Tongue (tissue), 2 donors: ENCODE data around the gene RNASE12. TPM values are rescaled to one million over a fixed set of nuclear protein-coding genes. Genes with fewer than 3 reads are reported as not detected.
"Not testable (repeated sequence)": the region's sequence is repeated elsewhere in the genome, so short reads cannot be mapped to it uniquely, and the experiment has no call there.

Experiments used
- DNase-seq: peaks from one replicate; pipeline ENCODE4 v3.0.0-alpha.2; 2015
- total RNA-seq: library from RNA; depleted of rRNA; stranded (reverse); fragments of >200 nt; gene quantifications from one replicate; pipeline ENCODE4 v1.2.3, GENCODE V29; 2014

RNASE12 gene
- total RNA-seq, 1 donor from 2014 or later = not detected

GRCh38 chr14:20580242-20580641, 10.9 kb downstream of the RNASE12 start:
- no peak for DNase-seq

DNA sequence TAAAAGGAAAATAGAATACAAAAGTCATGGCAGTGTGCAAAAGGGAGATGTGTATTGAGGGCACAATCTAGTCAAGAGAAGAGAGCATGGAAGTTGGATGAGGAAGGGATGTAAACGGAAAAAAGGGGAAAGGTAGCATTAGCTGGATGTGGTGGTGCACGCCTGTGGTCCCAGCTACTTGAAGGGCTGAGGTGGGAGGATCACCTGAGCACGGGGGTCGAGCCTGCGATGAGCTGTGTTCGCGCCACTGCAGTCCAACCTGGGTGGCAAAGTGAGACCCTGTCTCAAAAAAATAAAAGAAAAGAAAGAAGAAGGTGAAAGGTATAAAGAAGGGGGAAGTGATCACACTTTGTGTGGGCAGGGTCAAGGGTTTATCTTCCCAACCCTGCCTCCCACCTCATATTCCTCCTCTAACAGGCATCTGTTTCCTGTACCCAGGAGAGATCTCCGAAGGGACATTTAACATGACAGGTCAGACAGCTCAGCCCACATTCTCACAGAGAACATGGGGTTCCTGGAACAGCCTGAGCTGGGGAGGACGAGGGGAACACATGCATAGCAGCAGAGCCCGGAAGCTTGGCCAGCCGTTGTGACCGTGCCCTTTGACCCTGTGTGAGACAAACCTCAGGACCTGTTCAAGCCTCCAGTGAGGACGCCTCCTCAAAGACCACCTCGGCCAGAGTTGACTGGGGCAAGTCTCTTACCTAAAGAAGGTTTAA, 12.2 kb downstream of the RNASE12 start:
- no peak for DNase-seq

GRCh38 chr14:20578325-20578724, 12.9 kb downstream of the RNASE12 start:
- DNase-seq = no peak

GRCh38 chr14:20572382-20572990, 18.7 kb downstream of the RNASE12 start:
- not testable (repeated sequence) for DNase-seq

DNA sequence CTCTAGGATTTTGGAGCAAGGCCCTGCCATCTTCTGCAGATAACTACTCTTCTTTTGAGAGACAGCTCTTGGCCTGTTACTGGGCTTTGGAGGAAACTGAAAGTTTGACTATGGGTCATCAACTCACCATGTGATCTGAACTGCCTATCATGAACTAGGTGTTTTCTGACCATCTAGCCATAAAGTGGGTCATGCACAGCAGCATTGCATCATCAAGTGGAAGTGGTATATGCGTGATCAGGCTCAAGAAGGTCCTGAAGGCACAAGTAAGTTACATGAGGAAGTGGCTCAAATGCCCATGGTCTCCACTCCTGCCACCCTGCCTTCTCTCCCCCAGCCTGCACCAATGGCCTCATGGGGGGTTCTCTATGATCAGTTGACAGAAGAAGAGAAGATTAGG, 20.5 kb downstream of the RNASE12 start:
- DNase-seq = not testable (repeated sequence)

DNA sequence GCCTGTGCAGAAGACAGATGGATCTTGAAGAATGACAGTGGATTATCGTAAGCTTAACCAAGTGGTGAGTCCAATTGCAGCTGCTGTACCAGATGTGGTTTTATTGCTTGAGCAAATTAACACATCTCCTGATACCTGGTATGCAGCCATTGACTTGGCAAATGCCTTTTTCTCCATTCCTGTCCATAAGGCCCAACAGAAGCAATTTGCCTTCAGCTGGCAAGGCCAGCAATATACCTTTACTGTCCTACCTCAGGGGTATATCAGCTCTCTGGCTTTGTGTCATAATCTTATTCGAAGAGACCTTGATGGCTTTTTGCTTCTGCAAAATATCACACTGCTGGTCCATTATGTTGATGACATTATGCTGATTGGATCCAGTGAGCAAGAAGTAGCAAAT, 21.3 kb downstream of the RNASE12 start:
- DNase-seq = not testable (repeated sequence)

GRCh38 chr14:20569066-20569465, 22.1 kb downstream of the RNASE12 start:
- no peak for DNase-seq

DNA sequence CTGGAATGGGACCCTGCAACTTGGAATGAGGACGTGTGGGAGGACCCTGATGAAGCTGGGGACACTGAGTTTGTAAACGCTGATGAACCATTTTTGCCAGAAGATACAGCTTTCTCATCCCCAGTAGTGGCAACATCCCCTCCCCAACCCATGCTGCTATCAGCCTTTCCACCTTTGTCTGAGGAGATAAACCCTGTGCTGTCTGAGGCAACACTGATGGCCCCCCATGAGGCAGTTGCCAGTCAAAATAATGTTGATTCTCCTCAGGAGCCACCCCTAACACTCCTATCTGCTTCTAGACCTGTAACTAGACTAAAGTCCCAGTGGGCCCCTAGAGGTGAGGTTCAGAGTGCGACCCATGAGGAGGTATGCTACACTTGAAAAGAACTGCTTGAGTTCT, 22.8 kb downstream of the RNASE12 start:
- DNase-seq = no peak

- DNase-seq = not testable (repeated sequence)
Measured at GRCh38 chr14:20567199-20567598, 24.0 kb downstream of the RNASE12 start.

DNA sequence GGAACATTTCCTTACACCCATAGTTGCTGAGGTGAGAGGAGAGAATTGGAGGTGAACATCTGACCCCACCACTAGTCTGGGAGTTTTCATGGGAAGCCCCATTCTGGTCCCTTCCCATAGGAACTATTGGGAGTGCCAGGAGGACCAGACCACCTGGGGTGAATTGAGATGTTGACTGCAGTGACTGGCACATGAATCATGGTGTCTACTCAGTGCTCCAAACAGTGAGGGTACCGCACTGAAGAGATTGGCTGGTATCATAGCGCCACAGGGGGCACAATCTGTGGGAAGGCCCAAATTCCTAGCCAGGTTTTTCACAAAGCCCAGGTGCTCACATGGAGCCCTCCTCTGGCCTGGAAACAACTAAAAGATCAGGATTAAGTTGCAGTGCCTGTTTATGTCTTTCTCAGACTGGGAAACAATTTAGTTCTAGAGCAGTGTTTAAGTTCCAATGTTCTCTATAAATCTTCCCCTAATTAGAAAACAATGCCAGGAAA, 26.6 kb downstream of the RNASE12 start:
- no peak for DNase-seq

DNA sequence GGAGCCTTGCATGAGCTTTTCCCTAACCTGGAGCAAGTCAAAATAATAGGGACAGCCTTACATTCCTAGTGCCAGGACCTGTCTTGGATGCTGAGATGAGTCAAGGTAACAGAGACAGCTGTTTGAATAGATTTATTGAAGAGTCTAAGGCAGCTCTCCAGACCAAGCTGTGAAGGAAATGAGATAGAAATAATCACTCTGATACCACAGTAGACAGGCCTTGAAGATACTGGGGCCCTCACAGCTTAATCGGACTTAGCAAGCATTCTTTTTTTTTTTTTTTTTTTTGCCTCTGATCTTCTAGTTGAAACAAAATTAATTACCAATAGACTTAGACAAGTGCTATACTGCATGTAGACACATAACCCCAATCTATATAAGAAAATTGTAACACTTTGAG, 27.2 kb downstream of the RNASE12 start:
- DNase-seq = no peak

DNA sequence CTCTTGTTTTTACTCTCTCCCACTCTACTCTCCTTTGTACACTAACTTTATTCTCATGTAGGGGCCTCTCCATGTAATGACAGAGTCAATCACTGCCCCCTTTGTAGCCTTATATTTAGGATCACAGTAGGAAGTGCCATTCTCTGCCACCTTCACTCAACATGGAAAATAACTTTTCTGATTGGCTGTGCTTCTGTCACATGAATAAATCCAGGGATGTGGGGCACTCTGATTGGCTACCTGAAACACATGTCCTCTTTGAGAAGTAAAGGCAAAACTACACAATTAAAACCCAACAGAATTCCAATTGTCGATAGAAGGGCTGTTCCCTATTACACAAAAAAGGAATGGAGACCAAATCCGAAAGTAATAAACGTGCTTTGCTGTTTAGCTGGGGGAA, 30.2 kb downstream of the RNASE12 start, which contains the start of gene RNASE9:
Gene RNASE9 (minus strand): TSS at position 87 of the 400 bp plus-strand sequence.
- no peak for DNase-seq

GRCh38 chr14:20559461-20559904, 31.7 kb downstream of the RNASE12 start:
- DNase-seq = no peak

- no peak for DNase-seq
Measured at GRCh38 chr14:20557212-20557542, 34.0 kb downstream of the RNASE12 start.

- DNase-seq = no peak
Measured at GRCh38 chr14:20556500-20557211, 34.5 kb downstream of the RNASE12 start.

GRCh38 chr14:20555845-20556244, 35.3 kb downstream of the RNASE12 start:
- no peak for DNase-seq

GRCh38 chr14:20553024-20553423, 38.2 kb downstream of the RNASE12 start:
- DNase-seq = no peak

DNA sequence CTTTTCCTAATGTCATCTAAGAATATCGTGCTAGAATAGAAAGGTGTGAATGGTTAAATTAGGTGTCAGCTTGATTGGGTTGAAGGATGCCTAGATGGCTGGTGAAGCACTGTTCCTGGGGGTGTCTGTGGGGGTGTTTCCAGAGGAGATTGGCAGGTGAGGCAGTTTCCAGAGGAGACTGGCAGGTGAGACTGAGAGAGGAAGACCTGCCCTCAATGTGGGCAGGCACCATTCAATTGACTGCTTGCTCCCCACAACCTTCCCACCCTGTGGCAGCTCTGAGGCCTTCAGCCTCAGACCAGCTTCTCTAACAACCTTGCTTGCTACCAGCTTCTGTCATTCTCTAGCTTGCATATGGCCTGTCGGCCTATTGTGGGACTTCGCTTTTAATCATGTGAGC, 39.6 kb downstream of the RNASE12 start:
- DNase-seq = no peak

DNA sequence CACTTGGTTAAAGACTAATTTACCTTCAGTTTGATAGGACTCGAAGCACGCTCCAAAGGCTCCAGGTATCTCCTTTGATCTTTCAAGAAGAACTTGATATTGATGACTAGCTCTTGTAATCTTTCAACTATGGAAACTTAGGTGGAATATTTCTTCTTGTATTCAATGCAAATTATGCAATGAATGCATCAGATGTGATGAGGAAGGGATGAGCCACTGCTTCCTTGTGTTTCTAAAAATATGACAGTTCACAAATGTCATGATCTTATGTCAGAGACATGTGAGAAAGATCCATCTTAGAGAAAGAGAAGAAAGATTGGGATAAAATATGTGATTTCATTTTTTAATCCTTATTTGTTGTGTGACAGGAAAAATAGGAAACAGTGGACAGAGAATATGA, 40.2 kb downstream of the RNASE12 start:
- no peak for DNase-seq

DNA sequence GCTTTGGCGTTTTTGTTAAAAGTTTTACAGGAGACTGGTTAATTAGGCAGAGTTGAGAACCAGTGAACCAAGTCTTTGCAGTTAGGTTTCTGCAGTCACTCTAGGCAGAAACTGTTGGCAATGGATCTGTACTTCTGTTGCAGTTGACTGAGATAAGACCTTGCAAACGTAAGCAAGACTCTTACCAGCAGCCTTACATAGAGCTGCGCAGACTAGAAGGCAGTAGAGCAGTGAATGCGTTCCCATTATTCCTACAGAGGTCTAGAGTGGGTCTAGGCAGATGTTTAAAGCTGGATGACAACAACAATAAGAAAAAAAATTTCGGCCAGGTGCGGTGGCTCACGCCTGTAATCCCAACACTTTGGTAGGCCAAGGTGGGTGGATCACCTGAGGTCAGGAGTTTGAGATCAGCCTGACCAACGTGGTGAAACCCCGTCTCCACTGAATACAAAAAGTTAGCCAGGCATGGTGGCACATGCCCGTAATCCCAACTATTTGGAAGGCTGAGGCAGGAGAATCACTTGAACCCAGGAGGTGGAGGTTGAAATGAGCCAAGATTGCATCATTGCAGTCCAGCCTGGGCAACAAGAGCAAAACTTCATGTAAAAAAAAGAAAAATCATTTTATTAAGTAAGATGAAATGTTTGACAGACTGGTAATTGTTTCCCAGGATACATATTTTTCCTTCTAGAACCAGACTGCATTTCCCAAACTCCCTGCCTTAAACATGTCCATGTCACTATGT, 42.6 kb downstream of the RNASE12 start:
- no peak for DNase-seq

- no peak for DNase-seq
Measured at GRCh38 chr14:20546877-20547276, 44.3 kb downstream of the RNASE12 start.
